ENCODE data around the gene LRMDA. TPM values are rescaled to one million over a fixed set of nuclear protein-coding genes. Genes with fewer than 3 reads are reported as not detected.

LRMDA gene
- total and polyA plus RNA-seq, 2 of the 8 experiments (the other 6 are each of a cell fraction or from before 2014, with no cell fraction given) = 0.86 to 2.8 TPM

GRCh38 chr10:75640803-75641202 is 209.4 kb downstream of the LRMDA start:
- no peaks in the 10 kb centered on the region for H4K20me1 ChIP-seq (replicated peaks in 1 of 2; ENCODE audit: control insufficient read depth in 1 of 2, insufficient read depth in 2 of 2, low read length in 2 of 2)
- no peaks in the 10 kb centered on the region for H3K36me3 ChIP-seq (ENCODE audit: control insufficient read depth in 2 of 4, insufficient read depth in 4 of 4, low read length in 3 of 4)
- DNase-seq (ENCODE audit: low read depth in 1 of 2, low spot score in 2 of 2) (no peak), FAIRE-seq (no peak)
- H3K27ac ChIP-seq (ENCODE audit: low read depth, low read length) = no peak overlapping the region
- no peak overlapping the region for H4K8ac ChIP-seq (ENCODE audit: extremely low read depth, insufficient read depth, low read length)
- H3K56ac ChIP-seq (replicated peaks; ENCODE audit: insufficient read length, low read depth, low read length) = no peak overlapping the region
- H2BK15ac ChIP-seq (ENCODE audit: low read length) = no peak overlapping the region
- H3K9me3 ChIP-seq (ENCODE audit: insufficient read depth in 2 of 2, low read depth in 1 of 2, low read length in 1 of 2) = no peaks in the 10 kb centered on the region
- no peak overlapping the region for H3K4me2 ChIP-seq (ENCODE audit: insufficient read depth in 1 of 2, low read depth in 2 of 2, low read length in 2 of 2)
- H2BK5ac ChIP-seq (ENCODE audit: low read depth, low read length) = no peak overlapping the region
- H3K23ac ChIP-seq (ENCODE audit: insufficient read length) = no peak overlapping the region
- H3K4me3 ChIP-seq (ENCODE audit: extremely low read depth in 1 of 4, insufficient read depth in 2 of 4, low read depth in 3 of 4, low read length in 4 of 4) = no peak overlapping the region
- CTCF ChIA-PET (ENCODE audit: partially characterized antibody) = interaction anchor here (0.6 to 1.9 kb wide), 4 partner anchors 11 to 247 kb away, joined by 3 to 6 read pairs (median 3); no protein-coding TSS in a partner anchor
- H3K27me3 ChIP-seq (replicated peaks in 1 of 4; ENCODE audit: control insufficient read depth in 3 of 4, extremely low read depth in 1 of 4, insufficient read depth in 3 of 4, low read length in 3 of 4) = no peaks in the 10 kb centered on the region
- no peak overlapping the region for H3K14ac ChIP-seq (ENCODE audit: insufficient read length)
- H2BK12ac ChIP-seq (ENCODE audit: low read depth, low read length) = no peak overlapping the region
- H3K18ac ChIP-seq (ENCODE audit: extremely low read depth, low read length) = no peak overlapping the region
- no peak overlapping the region for H2BK20ac ChIP-seq (ENCODE audit: low read length)
- H2AFZ ChIP-seq (ENCODE audit: low read length) = no peak overlapping the region
- no peaks in the 10 kb centered on the region; the same call in 1 of the 2 replicates for H3K23me2 ChIP-seq (ENCODE audit: low read depth, low read length)
- H4K5ac ChIP-seq (ENCODE audit: insufficient read length, low read depth, low read length) = no peak overlapping the region
- H3K79me2 ChIP-seq (ENCODE audit: control insufficient read depth in 1 of 2, insufficient read depth in 2 of 2, low read length in 2 of 2) = no peaks in the 10 kb centered on the region
- POLR2A ChIA-PET (ENCODE audit: partially characterized antibody) = no interaction called here
- no peak overlapping the region for H3K4ac ChIP-seq (replicated peaks; ENCODE audit: insufficient read length, low read depth, low read length)
- no peak overlapping the region for H4K91ac ChIP-seq (replicated peaks; ENCODE audit: insufficient read length, low read length)
- no peak overlapping the region for H3K9ac ChIP-seq (replicated peaks in 1 of 4; ENCODE audit: extremely low read depth in 1 of 4, low read depth in 3 of 4, low read length in 3 of 4)
- no peaks in the 10 kb centered on the region for H3K4me1 ChIP-seq (replicated peaks in 1 of 4; ENCODE audit: control insufficient read depth in 3 of 4, insufficient read depth in 4 of 4, low read length in 3 of 4)
- 80% methylated on average over 1 of the region's 1 CpG; no CpG with 5 or more reads in 1 of the 2 experiments for WGBS, 2 experiments (ENCODE audit: extremely low coverage in 1 of 2, insufficient coverage in 1 of 2, insufficient read length in 1 of 2, insufficient replicate concordance in 2 of 2, low coverage in 1 of 2, low lambda C conversion rate in 2 of 2, missing lambda C conversion rate in 1 of 2)
- TF ChIP-seq POLR2AphosphoS5 (IDR thresholded peaks at IDR 0.05; ENCODE audit: low read depth, low read length) (no peak), RBBP5 (IDR thresholded peaks at IDR 0.05; ENCODE audit: borderline replicate concordance, low read depth, low read length) (no peak), TAF7 (optimal IDR thresholded peaks at IDR 0.05; ENCODE audit: borderline replicate concordance, low read depth, low read length) (no peak)
- no peaks in the 10 kb centered on the region for H3K79me1 ChIP-seq (ENCODE audit: low read depth, low read length)
- H2AK5ac ChIP-seq (ENCODE audit: low read depth, low read length) = no peak overlapping the region
- H2BK120ac ChIP-seq (replicated peaks; ENCODE audit: low read depth, low read length) = no peak overlapping the region
